ENCODE results near the gene PTPRD.

Gene PTPRD

DNA sequence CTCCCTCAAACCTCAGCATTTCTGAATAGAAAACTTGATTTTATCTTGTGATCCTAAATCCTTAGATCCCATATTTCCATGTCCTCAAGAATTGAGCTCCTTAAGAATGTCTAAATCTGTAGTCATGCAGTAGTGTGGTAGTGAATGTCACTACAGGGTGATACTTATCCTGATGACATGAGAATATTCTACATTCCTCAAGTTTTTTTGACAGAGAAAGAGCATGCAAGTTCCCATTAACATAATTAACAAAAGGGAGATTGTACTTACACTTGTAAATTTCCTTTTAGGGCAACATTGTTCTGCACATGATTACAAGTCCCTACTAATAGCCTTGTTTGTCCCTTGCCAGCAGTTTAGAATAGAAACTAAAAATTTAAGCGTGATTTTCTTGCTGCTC lies 352.3 kb downstream of the PTPRD start:
- no peak for DNase-seq

DNA sequence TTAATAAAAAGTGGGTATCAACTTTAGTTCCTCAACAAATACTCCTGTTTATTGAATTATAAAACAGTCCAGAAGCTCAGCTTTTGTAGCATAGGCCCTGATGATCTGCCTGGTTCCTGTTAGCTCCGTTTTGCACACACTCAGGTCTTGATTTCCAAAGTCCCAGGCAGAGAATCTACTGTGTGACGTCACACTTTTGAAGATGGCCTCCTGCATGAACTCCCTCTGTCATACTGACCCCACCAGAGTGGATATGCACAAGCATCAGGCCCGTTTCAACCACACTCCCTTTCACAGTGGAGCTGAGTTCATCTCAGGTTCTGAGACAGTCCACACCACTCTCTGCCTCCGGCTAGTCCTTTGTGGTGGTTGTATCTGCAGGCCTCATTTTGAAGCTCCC lies 353.1 kb downstream of the PTPRD start:
- DNase-seq = no peak

DNA sequence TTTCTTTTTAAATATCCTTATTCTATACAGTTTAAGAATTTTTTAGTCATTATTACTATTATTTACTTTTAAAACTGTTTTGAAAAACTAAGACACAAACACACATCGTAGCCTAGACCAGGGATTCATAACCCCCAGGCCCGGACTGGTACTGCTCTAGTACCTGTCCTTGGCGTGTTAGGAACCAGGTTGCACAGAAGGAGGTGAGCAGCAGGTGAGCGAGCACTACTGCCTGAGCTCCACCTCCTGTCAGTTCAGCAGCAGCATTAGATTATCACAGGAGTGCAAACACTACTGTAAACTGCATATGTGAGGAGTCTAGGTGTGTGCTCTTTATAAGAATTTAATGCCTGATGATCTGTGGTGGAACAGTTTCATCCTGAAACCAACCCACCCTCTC lies 357.0 kb downstream of the PTPRD start:
- DNase-seq = no peak

DNA sequence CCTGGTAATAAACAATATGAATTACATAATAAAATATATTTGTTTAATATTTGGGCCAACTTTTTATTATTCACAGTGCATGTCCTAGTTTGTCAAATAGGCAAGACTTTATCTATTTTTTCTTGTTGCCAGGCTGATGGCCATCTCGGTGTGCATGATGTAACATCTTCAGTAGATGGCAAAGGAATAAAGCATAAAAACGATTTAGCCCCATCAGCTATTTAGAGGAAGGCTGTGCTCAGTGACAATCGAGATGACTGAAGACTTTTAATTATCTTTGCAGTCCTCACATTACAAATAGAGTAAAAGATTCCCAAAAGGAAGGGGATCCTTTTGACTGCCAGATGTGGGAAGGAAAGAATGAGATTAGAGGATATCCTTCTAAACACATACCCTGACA lies 358.5 kb downstream of the PTPRD start:
- DNase-seq = no peak

DNA sequence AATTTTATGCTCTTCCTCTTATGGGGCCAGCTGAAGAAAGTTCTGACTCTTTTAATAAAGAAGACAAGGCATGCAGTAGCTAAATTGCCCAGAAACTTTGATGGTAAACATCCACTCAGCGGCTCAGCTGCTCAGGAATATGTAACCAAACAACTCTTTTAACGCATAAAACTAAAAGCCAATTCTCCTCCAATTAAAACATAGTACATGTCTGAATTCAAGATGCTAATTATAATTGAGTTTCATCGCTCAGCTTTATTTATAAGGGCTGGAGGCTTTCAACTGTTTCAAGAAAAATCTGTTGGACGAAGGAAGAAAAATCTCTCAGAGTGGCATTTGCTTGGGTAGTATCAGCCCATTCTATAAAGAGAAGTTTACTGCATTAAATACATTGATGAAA lies 359.5 kb downstream of the PTPRD start:
- DNase-seq = no peak

GRCh38 chr9:10252174-10252573 lies 360.6 kb downstream of the PTPRD start:
- DNase-seq = no peak

- DNase-seq = peak; percentile 74
Measured at GRCh38 chr9:10251490-10251889, 361.3 kb downstream of the PTPRD start.

DNA sequence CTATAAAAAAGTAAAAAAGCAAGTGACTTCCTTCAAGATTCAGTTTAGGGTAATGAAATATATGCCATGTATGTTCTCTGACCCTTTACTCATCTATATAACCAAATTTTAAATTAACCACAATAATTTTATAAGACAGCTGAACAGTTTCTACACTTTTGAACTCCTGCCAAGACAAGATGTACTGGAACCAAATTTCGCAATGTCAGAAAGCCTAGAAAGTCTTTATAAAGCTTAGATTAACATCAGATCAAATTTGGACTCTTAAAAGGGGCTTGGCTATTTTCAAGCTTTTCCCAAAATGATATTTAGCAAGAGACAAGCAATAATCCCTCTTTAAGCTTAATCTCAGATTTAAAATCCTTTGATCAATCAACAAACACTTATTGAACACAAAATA lies 362.6 kb downstream of the PTPRD start:
- peak; percentile 52 for DNase-seq

DNA sequence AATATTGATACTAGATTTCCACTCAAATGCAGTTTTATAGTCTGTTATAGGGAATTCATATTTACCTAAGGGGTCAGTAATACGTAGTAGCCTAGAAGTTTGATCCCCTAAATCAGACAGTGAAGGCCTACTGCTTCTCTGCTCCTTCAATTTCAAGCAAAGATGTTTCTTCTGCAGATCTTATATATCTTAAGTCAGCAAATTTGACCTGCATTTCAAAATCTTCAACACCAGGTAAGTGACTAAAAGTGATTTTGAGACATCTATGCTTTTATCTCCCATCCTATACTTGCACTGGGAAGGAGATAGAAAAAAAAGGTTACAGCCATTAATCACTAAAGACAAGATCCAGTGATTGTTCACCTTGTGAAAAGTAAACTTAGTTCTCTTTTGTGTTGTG lies 363.9 kb downstream of the PTPRD start:
- no peak for DNase-seq

GRCh38 chr9:10242255-10242654 lies 370.5 kb downstream of the PTPRD start:
- DNase-seq = no peak

DNA sequence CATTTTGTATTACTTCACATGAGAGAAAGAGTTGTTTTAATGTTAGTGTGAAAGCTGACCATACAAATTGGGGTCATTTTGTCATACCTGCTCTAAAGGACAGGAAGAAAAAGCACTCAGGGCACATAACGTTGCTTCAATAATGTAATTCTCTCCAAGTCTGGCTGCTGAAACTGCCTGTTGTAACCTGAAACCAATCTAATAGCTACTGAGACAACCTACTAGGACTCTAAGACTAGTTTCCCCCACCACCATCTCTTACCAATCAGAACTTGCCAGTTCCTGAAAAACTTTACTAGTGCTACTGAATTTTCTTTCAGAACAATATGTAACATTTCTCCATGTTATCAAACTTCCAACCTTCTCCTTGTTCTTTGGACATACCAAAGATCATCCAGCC lies 374.7 kb downstream of the PTPRD start:
- DNase-seq = no peak

DNA sequence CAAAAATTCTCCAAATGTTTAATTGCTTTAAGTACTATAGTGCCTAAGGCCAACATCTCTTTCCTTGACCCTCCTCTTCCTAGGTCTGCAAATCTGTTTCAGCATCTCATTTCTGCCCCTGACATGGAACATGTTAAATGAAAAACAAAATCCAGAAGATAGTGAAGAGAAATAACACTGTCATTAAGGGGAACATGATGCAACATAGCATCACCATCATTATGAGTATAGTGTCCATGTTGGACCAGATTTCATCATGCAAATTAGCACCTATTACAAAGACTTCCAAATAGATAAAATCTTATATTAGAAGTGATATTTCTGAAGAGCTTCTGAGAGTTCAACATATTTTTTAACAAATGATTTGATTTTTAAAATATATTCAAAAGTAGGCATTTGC lies 375.2 kb downstream of the PTPRD start:
- DNase-seq = no peak

GRCh38 chr9:10236161-10236560 lies 376.6 kb downstream of the PTPRD start:
- no peak for DNase-seq

GRCh38 chr9:10235376-10235775 lies 377.4 kb downstream of the PTPRD start:
- DNase-seq = no peak

DNA sequence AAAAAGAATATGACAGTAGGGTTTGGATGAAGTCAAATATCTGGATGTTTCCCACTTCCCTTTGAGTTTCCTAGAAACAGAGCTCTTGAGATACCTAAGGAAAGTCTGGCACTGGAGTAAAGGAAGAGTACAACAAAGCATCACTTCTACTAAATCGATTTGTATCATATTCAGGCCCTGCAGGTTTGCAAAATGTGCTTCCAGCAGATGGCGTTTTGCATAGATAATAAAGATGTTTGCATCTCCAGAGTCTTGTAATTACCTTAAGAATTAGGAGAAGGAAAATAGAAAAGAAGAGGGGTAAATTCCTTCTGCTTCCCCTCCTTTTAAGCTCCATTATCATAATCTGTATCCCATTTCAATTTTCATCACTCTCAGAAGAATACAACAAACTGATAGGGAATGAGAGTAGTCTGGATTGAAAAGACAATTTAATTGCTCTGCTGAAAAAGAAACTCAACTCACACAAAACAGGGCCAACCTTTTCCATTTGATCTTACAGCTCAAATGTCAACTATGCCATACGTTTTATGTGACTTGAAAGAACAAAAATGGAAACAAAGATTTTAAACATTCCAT lies 380.4 kb downstream of the PTPRD start:
- DNase-seq = no peak

GRCh38 chr9:10230512-10230911 lies 382.3 kb downstream of the PTPRD start:
- DNase-seq = no peak

DNA sequence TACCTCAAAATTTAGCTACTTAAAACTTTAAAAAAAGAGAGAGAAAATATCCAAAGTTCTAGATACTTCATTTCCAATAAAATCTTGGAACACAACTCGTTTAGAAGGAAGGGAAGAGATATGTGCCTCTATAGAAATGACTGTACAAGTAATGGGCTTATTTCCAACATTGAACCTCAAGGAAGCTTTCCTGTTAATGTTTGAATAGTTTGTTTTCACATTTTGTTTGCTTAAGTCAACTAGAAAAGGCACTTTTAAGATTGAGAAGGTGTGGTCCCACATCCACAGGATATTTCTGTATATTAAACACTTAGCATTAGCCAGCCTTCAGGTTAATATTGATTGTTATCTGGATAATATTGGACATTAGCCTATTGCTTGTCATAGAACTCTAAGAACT lies 384.7 kb downstream of the PTPRD start:
- DNase-seq = no peak

DNA sequence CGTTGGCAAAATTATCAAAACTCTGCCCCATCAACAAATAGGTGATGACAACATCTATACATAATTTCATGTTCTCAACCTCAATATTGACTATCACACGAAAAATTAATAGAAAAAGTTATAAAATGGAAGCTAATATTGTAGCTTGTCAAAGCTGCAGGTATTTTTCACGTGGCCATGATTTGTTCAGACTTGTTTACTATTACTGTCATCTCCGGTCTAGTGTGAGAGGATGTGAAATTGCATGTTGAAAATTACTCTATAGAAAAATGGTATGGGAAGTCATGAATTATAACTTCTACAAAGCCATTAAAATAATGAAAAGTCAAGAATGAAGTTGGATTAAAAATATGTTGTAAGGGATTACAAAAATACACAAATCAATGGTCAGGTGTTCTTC lies 385.8 kb downstream of the PTPRD start:
- no peak for DNase-seq

- no peak for DNase-seq
Measured at GRCh38 chr9:10212702-10213101, 400.1 kb downstream of the PTPRD start.

DNA sequence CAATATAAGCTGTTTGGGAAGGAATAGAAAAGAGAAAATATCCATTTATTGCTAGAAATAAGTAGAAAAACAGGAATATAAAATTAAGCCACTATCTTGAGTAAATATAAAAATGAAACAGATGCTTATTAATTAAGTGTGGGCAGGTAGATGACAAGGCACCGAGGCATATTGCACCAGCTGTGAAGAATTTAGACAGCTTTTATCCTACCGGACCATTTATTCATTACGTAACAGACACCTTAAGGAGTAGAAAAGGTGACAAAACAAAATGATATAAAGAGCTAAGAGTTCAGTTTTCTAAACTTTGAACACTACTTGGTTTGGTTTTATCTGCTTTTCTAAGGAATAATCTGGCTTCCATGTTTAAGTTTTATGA lies 404.1 kb downstream of the PTPRD start:
- no peak for DNase-seq

- DNase-seq = no peak
Measured at GRCh38 chr9:10204276-10204675, 408.5 kb downstream of the PTPRD start.

DNA sequence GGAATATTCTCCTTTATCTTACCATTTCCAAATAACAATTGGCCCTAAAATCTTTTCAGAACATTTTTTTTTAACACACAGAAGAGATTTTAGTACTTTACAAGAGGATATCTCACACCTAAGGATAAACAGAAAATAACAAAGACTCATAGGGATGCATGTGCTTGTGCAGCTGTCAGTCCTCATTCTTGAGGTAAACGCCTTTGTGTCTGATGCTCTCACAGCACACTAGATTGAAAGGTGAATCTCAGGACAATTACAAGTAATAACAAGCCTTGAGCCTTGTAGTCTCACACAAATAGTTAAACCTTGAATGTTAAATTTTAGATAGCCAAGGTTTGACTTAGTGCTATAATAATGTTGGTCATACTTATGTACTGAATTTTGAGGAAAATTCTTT lies 439.2 kb downstream of the PTPRD start:
- no peak for DNase-seq

DNA sequence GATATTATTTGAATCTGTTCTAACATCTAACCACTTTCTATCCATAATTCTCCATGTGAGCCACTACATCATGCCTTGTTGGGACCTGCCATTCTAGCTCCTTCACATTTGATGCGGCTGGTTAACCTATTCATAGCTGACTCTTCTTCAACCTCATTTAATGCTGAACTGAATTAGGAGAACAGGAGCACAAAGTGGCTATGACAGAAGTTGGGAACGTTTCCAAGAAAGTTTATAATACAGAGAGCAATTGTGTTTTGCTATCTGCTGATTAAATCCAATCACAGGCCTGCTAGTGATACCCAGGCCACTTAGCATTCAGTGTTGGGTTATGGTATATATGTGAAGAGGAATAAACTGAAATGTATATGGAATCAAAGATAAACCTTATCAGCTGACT lies 440.3 kb downstream of the PTPRD start:
- DNase-seq = no peak

- DNase-seq = no peak
Measured at GRCh38 chr9:10168241-10168640, 444.6 kb downstream of the PTPRD start.

GRCh38 chr9:10148796-10149195 lies 464.0 kb downstream of the PTPRD start:
- no peak for DNase-seq
